Panc1 (cell line): Measurements from ENCODE around the gene GJB6.

Experiments used
- CTCF ChIP-seq: fragments of 450-650 bp; IDR thresholded peaks from 2 replicates; pipeline ENCODE4 v1.5.1; 2017; ENCODE audit warnings: mild to moderate bottlenecking
- POLR2AphosphoS5 ChIP-seq: IDR thresholded peaks from 2 replicates; pipeline ENCODE4 v1.6.1; 2012; ENCODE audit warnings: mild to moderate bottlenecking, low read depth, low read length, moderate library complexity
- REST ChIP-seq, 2 experiments: IDR thresholded peaks; 2 replicates each; pipeline ENCODE4 v1.6.1; 2011 to 2012; ENCODE audit warnings: low read depth in 2 of 2, control low read depth in 1 of 2, low read length in 1 of 2, mild to moderate bottlenecking in 1 of 2, moderate library complexity in 1 of 2; ENCODE audit not compliant: insufficient read depth in 1 of 2
- SIN3A ChIP-seq: IDR thresholded peaks from 2 replicates; pipeline ENCODE4 v1.6.1; 2012; ENCODE audit warnings: low read depth, mild to moderate bottlenecking, low read length, moderate library complexity, borderline replicate concordance; ENCODE audit not compliant: insufficient read depth
- TCF7L2 ChIP-seq: IDR thresholded peaks from 2 replicates; pipeline ENCODE4 v1.6.1; 2011; ENCODE audit warnings: mild to moderate bottlenecking, low read depth, low read length, inconsistent platforms

- TF ChIP-seq CTCF (no peak), POLR2AphosphoS5 (no peak), SIN3A (no peak), REST (IDR thresholded peaks at IDR 0.05; ENCODE audit: insufficient read depth in 1 of 2, low read depth in 2 of 2, low read length in 1 of 2) (no peak), TCF7L2 (no peak)
These were observed 41.4 kb downstream of the GJB6 start for GRCh38 chr13:20190481-20191310.
